CD4-positive, alpha-beta T cell (primary cell): ENCODE data around the gene CUZD1. TPM values are rescaled to one million over a fixed set of nuclear protein-coding genes. Genes with fewer than 3 reads are reported as not detected.
"Not testable (repeated sequence)": the region's sequence is repeated elsewhere in the genome, so short reads cannot be mapped to it uniquely, and the experiment has no call there.

ENCODE experiments used
- ATAC-seq: fragments of 200-7000 bp; cut with Tn5 transposase; one replicate; pipeline ENCODE4 v1.10.0; 2022; ENCODE audit warnings: mild to moderate bottlenecking; ENCODE audit not compliant: poor library complexity
- CTCF ChIA-PET: fragments of 350-600 bp; sonication (Branson Sonifier 250); formaldehyde crosslinking; loops from one replicate; lab custom pipeline; 2021; ENCODE audit warnings: antibody characterized with exemption, inconsistent platforms; lab: Charles Lee
- POLR2A ChIA-PET: fragments of 350-600 bp; sonication (Branson Sonifier 250); formaldehyde crosslinking; loops from one replicate; lab custom pipeline; 2021; ENCODE audit warnings: antibody characterized with exemption, inconsistent platforms; lab: Charles Lee
- DNase-seq, 14 experiments: peaks; one replicate each; pipeline ENCODE4 v3.0.0-alpha.2; 2013 to 2020; ENCODE audit warnings: mixed read lengths in 2 of 14
- H3K27ac ChIP-seq, 2 donors: one replicate each; pipeline versions ENCODE4 v1.5.1 to v1.7.0; 2013; ENCODE audit warnings: low read length in 2 of 2, low read depth in 1 of 2, mild to moderate bottlenecking in 1 of 2
- H3K27me3 ChIP-seq, 2 experiments: 1 replicate in 1 of 2; 2 replicates in 1 of 2; pipeline versions ENCODE4 v1.6.1 to v1.7.0; 2013; ENCODE audit warnings: low read length in 2 of 2, control low read depth in 1 of 2, mild to moderate bottlenecking in 1 of 2, moderate library complexity in 1 of 2; ENCODE audit not compliant: insufficient read depth in 2 of 2, control insufficient read depth in 1 of 2
- H3K36me3 ChIP-seq: one replicate; pipeline ENCODE4 v1.6.1; 2013; ENCODE audit warnings: low read length, control low read depth; ENCODE audit not compliant: insufficient read depth
- H3K4me1 ChIP-seq: one replicate; pipeline ENCODE4 v1.6.1; 2013; ENCODE audit warnings: low read length, control low read depth; ENCODE audit not compliant: insufficient read depth
- H3K4me3 ChIP-seq: one replicate; pipeline ENCODE4 v1.5.1; 2013; ENCODE audit warnings: mild to moderate bottlenecking, low read length, moderate library complexity
- H3K9me3 ChIP-seq, 2 experiments: 1 replicate in 1 of 2; 2 replicates in 1 of 2; pipeline versions ENCODE4 v1.6.1 to v1.7.0; 2013; ENCODE audit warnings: low read length in 2 of 2, mild to moderate bottlenecking in 2 of 2, control low read depth in 1 of 2, moderate library complexity in 1 of 2; ENCODE audit not compliant: control insufficient read depth in 1 of 2, insufficient read depth in 1 of 2
- H3K27ac Mint-ChIP-seq: one replicate; pipeline ENCODE4 v1.8.0; 2020; ENCODE audit warnings: mixed read lengths
- H3K27me3 Mint-ChIP-seq: one replicate; pipeline ENCODE4 v1.8.0; 2021; ENCODE audit warnings: mixed read lengths
- H3K36me3 Mint-ChIP-seq: one replicate; pipeline ENCODE4 v1.8.0; 2021; ENCODE audit warnings: low read depth, mixed read lengths
- H3K4me1 Mint-ChIP-seq: one replicate; pipeline ENCODE4 v1.8.0; 2021; ENCODE audit warnings: low read depth, mixed read lengths
- H3K4me3 Mint-ChIP-seq: one replicate; pipeline ENCODE4 v1.8.0; 2020; ENCODE audit warnings: mild to moderate bottlenecking, mixed read lengths
- H3K9me3 Mint-ChIP-seq: one replicate; pipeline ENCODE4 v1.8.0; 2020; ENCODE audit warnings: mixed read lengths
- intact Hi-C, 2 experiments: fragments of 100-400 bp; cut with DNase I in 1 of 2; cut with micrococcal nuclease in 1 of 2; formaldehyde crosslinking; loops; one replicate each; pipeline versions ENCODE4 v1.15.1 to v1.9.0; 2023 to 2025; cut with DNase I, micrococcal nuclease
- total RNA-seq, 174 experiments: library from RNA in 2 of 174; stranded (reverse) in 2 of 174; gene quantifications; one replicate each; pipeline ENCODE4 v1.2.3 and lab custom pipeline; 2021 to 2026
- TF ChIP-seq, protein P1 (sequence below): fragments of 200-600 bp; IDR thresholded peaks from one replicate; pipeline ENCODE4 v1.8.0; 2022; ENCODE audit warnings: antibody characterized with exemption, mild to moderate bottlenecking

Gene CUZD1
- total RNA-seq, 2 experiments from 2014 or later, result 0.27 to 0.64 TPM

DNA sequence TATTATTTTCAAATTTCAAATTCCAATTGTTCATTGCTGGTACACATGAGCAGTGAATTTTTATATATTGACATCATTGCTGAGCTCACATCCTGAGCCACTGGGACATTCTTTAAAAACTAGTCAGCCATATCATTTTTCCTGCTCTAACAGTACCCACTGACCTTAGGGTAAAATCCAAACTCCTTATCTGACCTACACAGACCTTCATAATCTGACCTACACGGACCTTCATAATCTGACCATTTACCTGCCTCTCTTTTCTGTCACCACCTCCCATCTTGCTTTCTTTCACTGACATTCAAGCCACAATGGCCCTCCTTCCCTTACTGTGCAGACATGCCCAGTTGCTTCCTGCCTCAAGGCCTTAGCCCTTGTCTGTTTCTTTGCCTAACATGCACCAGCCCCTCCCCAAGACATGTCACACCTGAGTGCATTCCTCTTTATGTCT, 16.1 kb upstream of the CUZD1 start:
- CTCF ChIA-PET, result no interaction called here
- H3K27me3 ChIP-seq, result no peaks in the 10 kb centered on the region
- no peaks in the 10 kb centered on the region for H3K4me1 ChIP-seq
- intact Hi-C loops, result no loop called here
- POLR2A ChIA-PET, result interaction anchor here (1.9 kb wide), 1 partner anchor 18 kb away, joined by 5 read pairs; the partner anchor contains the start of gene FAM24B
- peaks cover 4% of the 10 kb centered on the region for H3K36me3 ChIP-seq
- no peak overlapping the region for H3K4me3 ChIP-seq
- ATAC-seq (no peak), DNase-seq (no peak)
- H3K9me3 ChIP-seq, result no peaks in the 10 kb centered on the region
- Mint-ChIP-seq H3K4me1 (peaks cover 9% of the 10 kb centered on the region), H3K27ac (no peak overlapping the region), H3K27me3 (no peaks in the 10 kb centered on the region), H3K36me3 (peaks cover 30% of the 10 kb centered on the region), H3K9me3 (no peaks in the 10 kb centered on the region), H3K4me3 (no peak overlapping the region)
- H3K27ac ChIP-seq, result no peak overlapping the region
- TF ChIP-seq, protein P1, sequence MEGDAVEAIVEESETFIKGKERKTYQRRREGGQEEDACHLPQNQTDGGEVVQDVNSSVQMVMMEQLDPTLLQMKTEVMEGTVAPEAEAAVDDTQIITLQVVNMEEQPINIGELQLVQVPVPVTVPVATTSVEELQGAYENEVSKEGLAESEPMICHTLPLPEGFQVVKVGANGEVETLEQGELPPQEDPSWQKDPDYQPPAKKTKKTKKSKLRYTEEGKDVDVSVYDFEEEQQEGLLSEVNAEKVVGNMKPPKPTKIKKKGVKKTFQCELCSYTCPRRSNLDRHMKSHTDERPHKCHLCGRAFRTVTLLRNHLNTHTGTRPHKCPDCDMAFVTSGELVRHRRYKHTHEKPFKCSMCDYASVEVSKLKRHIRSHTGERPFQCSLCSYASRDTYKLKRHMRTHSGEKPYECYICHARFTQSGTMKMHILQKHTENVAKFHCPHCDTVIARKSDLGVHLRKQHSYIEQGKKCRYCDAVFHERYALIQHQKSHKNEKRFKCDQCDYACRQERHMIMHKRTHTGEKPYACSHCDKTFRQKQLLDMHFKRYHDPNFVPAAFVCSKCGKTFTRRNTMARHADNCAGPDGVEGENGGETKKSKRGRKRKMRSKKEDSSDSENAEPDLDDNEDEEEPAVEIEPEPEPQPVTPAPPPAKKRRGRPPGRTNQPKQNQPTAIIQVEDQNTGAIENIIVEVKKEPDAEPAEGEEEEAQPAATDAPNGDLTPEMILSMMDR, result no peak

- ChIA-PET CTCF (no interaction called here), POLR2A (no interaction called here)
- ATAC-seq, result no peak
- no peak overlapping the region for H3K27ac ChIP-seq
- H3K36me3 Mint-ChIP-seq, result peaks cover 49% of the 10 kb centered on the region
- no peak overlapping the region for H3K4me3 Mint-ChIP-seq
- no peaks in the 10 kb centered on the region for H3K27me3 Mint-ChIP-seq
- no peaks in the 10 kb centered on the region for H3K9me3 Mint-ChIP-seq
- no peaks in the 10 kb centered on the region for H3K27me3 ChIP-seq
- no peak overlapping the region for H3K4me3 ChIP-seq
- H3K27ac Mint-ChIP-seq, result no peak overlapping the region
- H3K4me1 Mint-ChIP-seq, result peaks cover 12% of the 10 kb centered on the region
- no peak for DNase-seq
- peaks cover 18% of the 10 kb centered on the region for H3K36me3 ChIP-seq
- no peaks in the 10 kb centered on the region for H3K4me1 ChIP-seq
- TF ChIP-seq, protein P1, result no peak
- H3K9me3 ChIP-seq, result no peaks in the 10 kb centered on the region
- intact Hi-C loops, result no loop called here
These were observed 13.9 kb upstream of the CUZD1 start for GRCh38 chr10:122859527-122859926.

DNA sequence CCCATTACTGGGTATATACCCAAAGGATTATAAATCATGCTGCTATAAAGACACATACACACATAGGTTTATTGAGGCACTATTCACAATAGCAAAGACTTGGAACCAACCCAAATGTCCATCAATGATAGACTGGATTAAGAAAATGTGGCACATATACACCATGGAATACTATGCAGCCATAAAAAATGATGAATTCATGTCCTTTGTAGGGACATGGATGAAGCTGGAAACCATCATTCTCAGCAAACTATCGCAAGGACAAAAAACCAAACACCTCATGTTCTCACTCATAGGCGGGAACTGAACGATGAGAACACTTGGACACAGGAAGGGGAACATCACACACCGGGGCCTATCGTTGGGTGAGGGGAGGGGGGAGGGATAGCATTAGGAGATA, 12.4 kb upstream of the CUZD1 start:
- H3K27ac Mint-ChIP-seq, intact Hi-C loops, DNase-seq, H3K9me3 ChIP-seq, H3K4me3 Mint-ChIP-seq, H3K27ac ChIP-seq, POLR2A ChIA-PET, H3K4me3 ChIP-seq, H3K9me3 Mint-ChIP-seq, H3K4me1 ChIP-seq, CTCF ChIA-PET, ATAC-seq, H3K27me3 Mint-ChIP-seq, H3K27me3 ChIP-seq: not testable (repeated sequence)
- Mint-ChIP-seq H3K36me3 (peaks cover 64% of the 10 kb centered on the region), H3K4me1 (peaks cover 14% of the 10 kb centered on the region)
- peaks cover 29% of the 10 kb centered on the region for H3K36me3 ChIP-seq

GRCh38 chr10:122856902-122857301, 11.2 kb upstream of the CUZD1 start:
- Histone ChIP-seq H3K36me3 (peaks cover 40% of the 10 kb centered on the region), H3K4me3 (no peak overlapping the region), H3K27me3 (no peaks in the 10 kb centered on the region), H3K27ac (no peak overlapping the region), H3K9me3 (no peaks in the 10 kb centered on the region), H3K4me1 (no peaks in the 10 kb centered on the region)
- no peak overlapping the region for H3K4me3 Mint-ChIP-seq
- H3K4me1 Mint-ChIP-seq, result peaks cover 12% of the 10 kb centered on the region
- DNase-seq (no peak), ATAC-seq (no peak)
- no peaks in the 10 kb centered on the region for H3K27me3 Mint-ChIP-seq
- ChIA-PET CTCF (no interaction called here), POLR2A (no interaction called here)
- no peak overlapping the region for H3K27ac Mint-ChIP-seq
- TF ChIP-seq, protein P1, result no peak
- H3K9me3 Mint-ChIP-seq, result no peaks in the 10 kb centered on the region
- intact Hi-C loops, result no loop called here
- H3K36me3 Mint-ChIP-seq, result peaks cover 73% of the 10 kb centered on the region
